Epidermal melanocyte (primary cell): Measurements from ENCODE around the gene GUSB.

ENCODE experiments used
- DNase-seq: peaks from one replicate; pipeline ENCODE4 v3.0.0; 2011; ENCODE audit warnings: low spot score; ENCODE audit not compliant: insufficient read length

The GUSB gene

GRCh38 chr7:65931685-65932084 is 50.3 kb downstream of the GUSB start:
- DNase-seq: no peak

- no peak for DNase-seq
Observed at GRCh38 chr7:65927489-65928448, 54.2 kb downstream of the GUSB start.

GRCh38 chr7:65926588-65926987 is 55.4 kb downstream of the GUSB start:
- DNase-seq: no peak

GRCh38 chr7:65925040-65925439 is 57.0 kb downstream of the GUSB start:
- DNase-seq: no peak

- no peak for DNase-seq
Observed at GRCh38 chr7:65924193-65924592, 57.8 kb downstream of the GUSB start.

GRCh38 chr7:65923316-65923715 is 58.7 kb downstream of the GUSB start:
- no peak for DNase-seq

- no peak for DNase-seq
Observed at GRCh38 chr7:65915921-65916657, 65.9 kb downstream of the GUSB start.

- no peak for DNase-seq
Observed at GRCh38 chr7:65912237-65912636, 69.8 kb downstream of the GUSB start.
